ENCODE measurements around the gene MARK3. TPM values are rescaled to one million over a fixed set of nuclear protein-coding genes. Genes with fewer than 3 reads are reported as not detected.

The MARK3 gene
- total RNA-seq, 1 donor from 2014 or later, result 146 TPM

DNA sequence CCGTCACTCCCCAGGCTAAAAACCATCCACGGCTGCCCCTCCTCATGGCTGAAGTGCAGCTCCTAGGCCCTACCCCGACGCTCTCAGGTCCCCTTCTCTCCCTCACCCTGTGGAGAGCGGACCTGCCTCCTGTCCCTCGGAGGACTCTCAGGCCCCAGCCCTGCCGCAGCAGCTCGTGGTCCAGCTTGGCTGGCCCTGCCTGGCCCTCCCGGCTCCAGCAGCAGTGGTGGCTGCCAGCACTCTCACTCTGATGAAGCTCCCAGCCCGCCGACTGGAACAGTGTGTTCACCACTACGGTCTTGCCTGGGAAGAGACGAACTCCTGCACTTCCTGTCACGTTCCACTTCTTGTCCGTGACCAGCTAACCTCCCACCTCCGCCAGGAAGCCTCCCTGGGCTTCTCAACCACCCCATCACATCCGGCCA lies 166.1 kb downstream of the MARK3 start:
- no peak for DNase-seq

DNA sequence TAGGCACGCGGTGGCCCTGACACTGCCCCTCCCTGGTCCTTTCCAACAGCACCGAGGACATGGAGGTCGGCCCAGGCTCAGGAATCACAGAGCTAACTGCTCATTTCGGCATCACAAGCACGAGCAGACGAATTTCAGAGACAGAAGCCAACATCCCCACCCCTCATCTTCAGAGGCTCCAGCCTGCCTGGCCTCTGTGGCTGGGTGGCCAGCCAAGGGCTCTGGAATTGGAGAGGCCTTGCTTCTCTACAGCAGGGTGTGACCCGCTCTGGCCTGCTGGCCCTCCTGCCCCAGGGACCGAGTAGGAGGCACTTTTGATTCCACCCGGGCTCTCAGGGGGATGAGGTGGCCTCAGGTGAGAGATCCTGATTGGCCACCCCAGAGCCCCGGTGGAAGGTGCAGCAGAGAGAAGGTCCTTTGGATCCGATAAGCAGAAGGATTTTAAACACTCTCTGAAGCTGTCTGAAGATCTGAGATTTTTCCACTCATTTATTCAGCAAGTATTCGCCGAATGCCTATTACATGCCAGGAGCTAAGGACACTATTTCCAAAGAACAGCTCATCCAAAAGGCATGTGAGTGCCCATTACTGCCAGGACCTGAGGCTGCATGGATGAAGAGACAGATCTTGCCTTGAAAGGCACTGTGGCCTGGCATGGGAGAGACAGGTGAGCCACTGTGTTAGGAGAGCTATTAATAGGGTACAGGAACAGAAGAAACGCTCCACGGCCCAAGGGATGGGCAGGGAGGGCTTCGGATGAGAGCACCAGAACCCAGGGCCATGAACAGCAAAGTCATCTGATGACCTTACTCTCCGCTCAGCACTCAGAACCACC lies 167.0 kb downstream of the MARK3 start:
- no peak for DNase-seq

- DNase-seq, result no peak
Measured at GRCh38 chr14:103552846-103553210, 167.6 kb downstream of the MARK3 start.

Small RNA genes within 50 kb of the gene (small RNA-seq; reads per million reads assigned to genes)
- not detected for gene RNU7-160P
- gene SNORA28, result 9.6 reads per million, percentile 92 among the genes with 10 or more reads in this experiment

Other genes with a start within 250 kb of the MARK3 start
- 122 TPM for gene EIF5, start 51.2 kb upstream of the MARK3 start, total RNA-seq
- 278 TPM for gene CKB, start 137.4 kb downstream of the MARK3 start, total RNA-seq
- 5.9 TPM for gene TRMT61A, start 143.8 kb downstream of the MARK3 start, total RNA-seq
- gene BAG5, start 177.2 kb downstream of the MARK3 start, total RNA-seq, result 46.6 TPM
- gene COA8, start 177.5 kb downstream of the MARK3 start, total RNA-seq, result 27.5 TPM
- gene KLC1, start 243.8 kb downstream of the MARK3 start, total RNA-seq, result 355 TPM

Measured in occipital lobe (tissue), 3 donors.